Peyer's patch (tissue), 4 donors: Measurements from ENCODE around the gene VAMP8.

Experiments
- CTCF ChIP-seq, 6 experiments: fragments of 450-650 bp in 4 of 6; fragments of 200-600 bp in 2 of 6; sonication (generic) in 1 of 6; IDR thresholded peaks; one replicate each; pipeline ENCODE4 v1.5.1; 2017 to 2019; ENCODE audit warnings: antibody characterized with exemption in 6 of 6, mild to moderate bottlenecking in 3 of 6, moderate library complexity in 1 of 6
- POLR2A ChIP-seq, 2 donors: fragments of 450-650 bp; IDR thresholded peaks; one replicate each; pipeline ENCODE4 v1.5.1; 2017; ENCODE audit warnings: antibody characterized with exemption in 2 of 2, mild to moderate bottlenecking in 2 of 2, moderate library complexity in 2 of 2

DNA sequence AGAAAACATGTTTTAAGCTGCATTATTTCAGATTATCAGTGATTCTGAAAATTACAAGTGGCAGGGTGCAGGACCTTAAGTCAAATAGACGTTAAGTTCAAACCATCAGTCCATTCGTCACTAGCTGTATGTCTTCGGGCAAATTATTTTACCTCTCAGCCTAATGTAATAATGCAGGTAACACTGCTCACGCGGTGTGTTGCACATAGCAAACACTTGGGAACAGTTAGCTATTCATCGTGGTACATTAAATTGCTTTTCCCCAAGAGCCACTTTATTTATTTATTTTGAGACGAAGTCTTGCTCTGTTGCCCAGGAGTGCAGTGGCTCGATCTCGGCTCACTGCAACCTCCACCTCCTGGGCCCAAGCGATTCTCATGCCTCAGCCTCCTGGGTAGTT lies 28.3 kb upstream of the VAMP8 start:
- TF ChIP-seq POLR2A (IDR thresholded peaks at IDR 0.05), result no peak
- no peak for TF ChIP-seq CTCF (IDR thresholded peaks at IDR 0.05)
